SK-N-SH (cell line): ENCODE measurements around the gene SLC50A1. TPM values are rescaled to one million over a fixed set of nuclear protein-coding genes. Genes with fewer than 3 reads are reported as not detected.

ENCODE experiments used
- CTCF ChIA-PET: fragments of 300-600, 350-600 bp; formaldehyde crosslinking; extraction: SDS; loops from one replicate; lab custom pipeline; 2021; lab: Yijun Ruan, JAX
- POLR2A ChIA-PET: fragments of 350-600 bp; sonication (Branson Sonifier 250); formaldehyde crosslinking; extraction: SDS; loops from one replicate; lab custom pipeline; 2020; ENCODE audit warnings: antibody characterized with exemption, inconsistent platforms; lab: Yijun Ruan, JAX
- DNase-seq: peaks from one replicate; pipeline ENCODE4 v3.0.0; 2012
- H2AFZ ChIP-seq: fragments of 200-600 bp; sonication (generic); 2 replicates; pipeline ENCODE4 v1.8.1; 2016; ENCODE audit warnings: antibody characterized with exemption, mild to moderate bottlenecking, low read depth
- H3F3A ChIP-seq: fragments of 200-600 bp; sonication (generic); replicated peaks from 2 replicates; pipeline ENCODE3; 2016; ENCODE audit warnings: antibody characterized with exemption, mild to moderate bottlenecking; ENCODE audit not compliant: insufficient read depth
- H3K27ac ChIP-seq, 2 experiments: fragments of 200-500 bp in 1 of 2; fragments of 200-600 bp in 1 of 2; sonication (Bioruptor generic) in 1 of 2; sonication (generic), shearing (Covaris generic) in 1 of 2; 2 replicates each; pipeline versions ENCODE4 v1.5.1 to v1.6.1; 2014 to 2016; ENCODE audit warnings: low read depth in 2 of 2, inconsistent platforms in 1 of 2, low read length in 1 of 2, mild to moderate bottlenecking in 1 of 2, mixed read lengths in 1 of 2
- H3K27me3 ChIP-seq: fragments of 200-600 bp; sonication (generic), shearing (Covaris generic); 2 replicates; pipeline ENCODE4 v1.6.1; 2016; ENCODE audit warnings: mixed run types; ENCODE audit not compliant: insufficient read depth
- H3K36me3 ChIP-seq, 2 experiments: fragments of 200-500 bp in 1 of 2; fragments of 200-600 bp in 1 of 2; sonication (Bioruptor generic) in 1 of 2; sonication (generic) in 1 of 2; replicated peaks in 1 of 2; 2 replicates each; pipeline versions ENCODE3 to v1.5.1; 2014 to 2016; ENCODE audit warnings: low read length in 1 of 2, mild to moderate bottlenecking in 1 of 2; ENCODE audit not compliant: insufficient read depth in 2 of 2, control insufficient read depth in 1 of 2
- H3K4me1 ChIP-seq, 2 experiments: fragments of 200-500 bp in 1 of 2; fragments of 200-600 bp in 1 of 2; sonication (Bioruptor generic) in 1 of 2; sonication (generic), shearing (Covaris generic) in 1 of 2; 2 replicates each; pipeline versions ENCODE4 v1.5.1 to v1.6.1; 2014 to 2016; ENCODE audit warnings: low read depth in 1 of 2, low read length in 1 of 2, mixed run types in 1 of 2; ENCODE audit not compliant: insufficient read depth in 2 of 2, control insufficient read depth in 1 of 2
- H3K4me2 ChIP-seq: fragments of 200-600 bp; sonication (generic), shearing (Covaris generic); 2 replicates; pipeline ENCODE4 v1.6.1; 2017; ENCODE audit warnings: mixed run types
- H3K4me3 ChIP-seq, 2 experiments: fragments of 200-500 bp in 1 of 2; fragments of 200-600 bp in 1 of 2; sonication (Bioruptor generic) in 1 of 2; sonication (generic), shearing (Covaris generic) in 1 of 2; 2 replicates each; pipeline versions ENCODE4 v1.5.1 to v1.8.1; 2014 to 2016; ENCODE audit warnings: low read depth in 2 of 2, inconsistent platforms in 1 of 2, low read length in 1 of 2, mild to moderate bottlenecking in 1 of 2, mixed read lengths in 1 of 2, moderate library complexity in 1 of 2
- H3K79me2 ChIP-seq: fragments of 200-600 bp; sonication (generic); 2 replicates; pipeline ENCODE4 v1.8.1; 2017; ENCODE audit warnings: mild to moderate bottlenecking; ENCODE audit not compliant: insufficient read depth
- H3K9ac ChIP-seq: fragments of 200-600 bp; sonication (generic); 2 replicates; pipeline ENCODE4 v1.6.1; 2017; ENCODE audit warnings: mixed run types
- H3K9me2 ChIP-seq: fragments of 200-600 bp; sonication (generic); 2 replicates; pipeline ENCODE4 v1.6.1; 2017; ENCODE audit warnings: mixed run types
- H3K9me3 ChIP-seq: fragments of 200-600 bp; sonication (generic); 2 replicates; pipeline ENCODE4 v1.6.1; 2017; ENCODE audit warnings: mixed run types, mild to moderate bottlenecking, moderate library complexity
- H4K20me1 ChIP-seq: fragments of 200-600 bp; sonication (generic); 2 replicates; pipeline ENCODE4 v1.6.1; 2017; ENCODE audit warnings: mild to moderate bottlenecking, mixed run types; ENCODE audit not compliant: insufficient read depth
- CHD2 ChIP-seq: fragments of 150-350 bp; IDR thresholded peaks from 2 replicates; pipeline ENCODE4 v1.6.1; 2018; ENCODE audit warnings: low read length; ENCODE audit not compliant: partially characterized antibody
- EP300 ChIP-seq, 2 experiments: IDR thresholded peaks; 2 replicates each; pipeline versions ENCODE4 v1.4.0 to v1.6.1; 2012; ENCODE audit warnings: borderline replicate concordance in 1 of 2, low read depth in 1 of 2, low read length in 1 of 2
- FOXJ3 ChIP-seq: sonication (generic); formaldehyde crosslinking; IDR thresholded peaks from 2 replicates; pipeline ENCODE4 v1.5.1; 2020; ENCODE audit warnings: mild to moderate bottlenecking, missing genetic modification reagents
- GATA2 ChIP-seq: sonication (generic); formaldehyde crosslinking; IDR thresholded peaks from 2 replicates; pipeline ENCODE4 v1.5.0; 2020; ENCODE audit warnings: mild to moderate bottlenecking, missing genetic modification reagents
- MEF2A ChIP-seq: IDR thresholded peaks from 2 replicates; pipeline ENCODE4 v1.4.0; 2012; ENCODE audit warnings: low read depth, borderline replicate concordance
- REST ChIP-seq: IDR thresholded peaks from 2 replicates; pipeline ENCODE4 v1.6.1; 2012; ENCODE audit warnings: mild to moderate bottlenecking, low read depth, low read length, moderate library complexity
- TCF12 ChIP-seq: IDR thresholded peaks from 2 replicates; pipeline ENCODE4 v1.4.0; 2012
- TEAD4 ChIP-seq: IDR thresholded peaks from 2 replicates; pipeline ENCODE4 v1.4.0; 2012; ENCODE audit warnings: mild to moderate bottlenecking, borderline replicate concordance; ENCODE audit not compliant: insufficient read depth
- WGBS: methylation state at CpG from one replicate; pipeline ENCODE4 v1.1.6; 2017; ENCODE audit warnings: low lambda C conversion rate; 5-methylcytosine and 5-hydroxymethylcytosine counted together
- polyA plus RNA-seq, 3 experiments: library from polyadenylated mRNA; depleted of rRNA; stranded (reverse); fragments of >200 nt; gene quantifications; 2 replicates each; pipeline ENCODE4 v1.2.3, GENCODE V29; 2012

Gene SLC50A1
- polyA plus RNA-seq, 1 of the 3 experiments (the other 2 are of a cell fraction): 58.4 TPM

DNA sequence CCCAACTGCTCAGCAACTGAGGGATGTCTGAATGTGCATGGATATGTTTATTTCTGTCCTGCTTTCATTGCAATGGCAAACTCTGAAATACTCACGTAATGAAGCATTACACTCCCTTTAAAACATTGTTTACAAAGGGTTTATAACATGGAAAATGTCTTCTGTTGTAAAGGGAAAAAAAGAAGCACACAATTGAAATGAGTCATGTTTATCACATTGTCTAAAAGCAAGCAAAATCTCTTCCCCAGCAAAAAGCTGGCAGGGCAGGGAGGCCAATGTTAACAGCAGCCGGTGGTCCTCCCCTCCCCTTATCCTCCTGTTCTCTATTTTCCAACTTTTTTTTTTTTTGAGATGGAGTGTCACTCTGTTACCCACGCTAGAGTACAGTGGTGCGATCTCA, 11.9 kb upstream of the SLC50A1 start:
- Histone ChIP-seq H3K9me2 (no peaks in the 10 kb centered on the region), H3K4me1 (peaks cover 4 to 26% of the 10 kb centered on the region in 2 experiments; a peak in 3 of 4 replicates), H3K9ac (no peak overlapping the region), H3K9me3 (no peaks in the 10 kb centered on the region), H3K4me3 (no peak overlapping the region), H3K27ac (no peak overlapping the region), H2AFZ (no peak overlapping the region), H3K36me3 (no peaks in the 10 kb centered on the region), H3K27me3 (no peaks in the 10 kb centered on the region; the same call in 1 of the 2 replicates), H4K20me1 (no peaks in the 10 kb centered on the region), H3K4me2 (no peak overlapping the region), H3F3A (no peaks in the 10 kb centered on the region), H3K79me2 (no peaks in the 10 kb centered on the region)
- WGBS: 86% methylated on average over 4 of the region's 4 CpGs
- no peak for TF ChIP-seq CHD2
- no peak for TF ChIP-seq TCF12
- TF ChIP-seq FOXJ3 (CRISPR knock-in tag): no peak
- no peak for TF ChIP-seq EP300 (IDR thresholded peaks at IDR 0.05; ENCODE audit: borderline replicate concordance in 1 of 2, low read depth in 1 of 2, low read length in 1 of 2)
- no peak for TF ChIP-seq REST
- TF ChIP-seq GATA2: no peak
- ChIA-PET POLR2A (no interaction called here), CTCF (interaction anchor here (2.4 to 9.7 kb wide), 4 partner anchors 9 to 44 kb away, joined by 5 to 67 read pairs (median 16); no protein-coding TSS in a partner anchor)
- no peak for DNase-seq

DNA sequence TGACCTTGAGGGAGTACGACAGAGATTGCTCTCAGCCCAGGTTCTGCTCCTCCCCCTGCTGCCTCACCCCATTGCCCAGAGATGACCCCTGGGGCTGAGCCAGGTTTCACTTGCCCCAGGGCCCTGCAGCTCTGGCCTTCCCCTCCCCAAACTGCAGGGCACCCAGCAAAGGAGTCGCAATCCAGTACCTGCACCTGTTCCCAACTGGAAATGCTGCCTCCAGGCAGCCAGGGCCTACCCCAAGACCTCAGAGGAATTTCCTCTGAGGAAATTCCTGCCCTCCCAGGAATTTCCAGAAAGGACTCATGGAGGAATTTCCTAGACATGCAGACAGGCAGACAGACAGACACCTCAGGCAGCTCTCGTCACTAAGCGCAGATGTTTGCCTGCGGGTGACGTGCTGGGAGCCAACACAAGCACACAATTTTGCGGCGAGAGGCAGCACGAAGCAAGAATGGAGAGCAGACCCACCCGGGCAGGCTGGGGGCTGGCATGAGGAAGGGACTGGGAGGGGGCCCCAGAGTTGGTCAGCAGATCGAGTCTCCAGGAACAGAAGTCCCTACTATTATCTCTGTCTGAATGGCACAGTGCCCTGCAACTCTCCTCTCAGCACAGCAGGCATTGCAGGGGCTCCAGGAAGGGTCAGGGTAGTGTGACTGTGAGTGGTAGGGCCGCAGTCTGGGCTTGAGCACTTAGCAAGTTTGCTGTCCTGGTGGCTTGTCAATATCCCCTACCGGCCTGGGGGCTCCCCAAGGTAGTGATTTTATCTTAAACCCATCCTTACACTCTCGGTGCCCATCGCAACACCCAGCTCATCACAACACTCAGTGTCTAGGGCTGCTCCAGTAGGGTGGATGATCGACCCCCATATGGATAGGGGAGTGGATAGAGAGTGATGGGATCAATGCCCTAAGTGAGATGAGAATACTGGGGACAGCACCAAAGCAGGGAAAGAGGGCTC, 10.9 kb upstream of the SLC50A1 start:
- CTCF ChIA-PET: interaction anchor here (1.1 to 9.7 kb wide), 8 partner anchors 10 to 82 kb away, joined by 3 to 67 read pairs (median 6); partner anchors contain the start of gene KRTCAP2
- no peaks in the 10 kb centered on the region for H3F3A ChIP-seq
- POLR2A ChIA-PET: no interaction called here
- H2AFZ ChIP-seq: no peak overlapping the region
- H3K9ac ChIP-seq: no peak overlapping the region
- H3K79me2 ChIP-seq: no peaks in the 10 kb centered on the region
- H3K4me2 ChIP-seq: no peak overlapping the region
- TF ChIP-seq MEF2A (no peak), TEAD4 (0 out of 2 replicates have a peak, but pooled peaks have one; percentile 24)
- TF ChIP-seq, all 33 proteins: peak for 1
- Histone ChIP-seq H3K27me3 (no peaks in the 10 kb centered on the region; the same call in 1 of the 2 replicates), H3K27ac (no peak overlapping the region), H3K36me3 (no peaks in the 10 kb centered on the region), H3K4me1 (peaks cover 14 to 36% of the 10 kb centered on the region in 2 experiments), H3K9me2 (no peaks in the 10 kb centered on the region), H3K4me3 (no peak overlapping the region), H4K20me1 (no peaks in the 10 kb centered on the region), H3K9me3 (no peaks in the 10 kb centered on the region)
- DNase-seq: no peak
- WGBS: 64% methylated on average over 15 of the region's 16 CpGs
